AG09309 (cell line): ENCODE data around the gene AEBP1.
A peak's percentile ranks its signal among the peaks of the same experiment; 100 is the strongest.

Experiments used
- DNase-seq: peaks from one replicate; pipeline ENCODE4 v3.0.0-alpha.2; 2010; ENCODE audit warnings: low read depth
- H3K4me3 ChIP-seq: 2 replicates; pipeline ENCODE4 v1.5.1; 2011; ENCODE audit warnings: mild to moderate bottlenecking, low read depth, low read length, moderate library complexity; ENCODE audit not compliant: control insufficient read depth
- CTCF ChIP-seq: IDR thresholded peaks from 2 replicates; pipeline ENCODE4 v1.5.1; 2011; ENCODE audit warnings: mild to moderate bottlenecking, low read depth, low read length, inconsistent platforms; ENCODE audit not compliant: insufficient read depth, control insufficient read depth; ENCODE audit errors: missing control alignments

AEBP1 gene

GRCh38 chr7:44159824-44160630 lies 55.9 kb downstream of the AEBP1 start:
- TF ChIP-seq CTCF = no peak
- DNase-seq = no peak

DNA sequence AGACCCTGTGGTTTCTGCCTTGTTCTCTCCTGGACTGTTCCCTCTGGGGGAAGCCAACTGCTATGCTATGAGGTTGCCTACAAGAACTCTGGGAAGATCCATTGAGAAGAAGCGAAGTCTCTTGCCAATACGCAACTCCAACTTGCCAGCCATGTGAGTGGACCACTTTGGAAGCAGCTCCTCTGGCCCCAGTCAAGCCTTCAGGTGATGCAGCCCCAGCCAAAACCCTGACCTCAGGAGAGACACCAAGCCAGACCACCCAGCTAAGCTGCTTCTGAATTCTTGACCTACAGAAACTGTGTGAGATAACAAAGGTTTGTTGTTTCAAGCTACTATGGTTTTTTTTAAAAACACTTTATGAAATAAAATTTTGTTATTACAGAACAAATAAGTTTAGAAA lies 57.2 kb downstream of the AEBP1 start:
- no peak for DNase-seq
- no peak for TF ChIP-seq CTCF

More at GRCh38 chr7:44159824-44160630, 55.9 kb downstream of the AEBP1 start:
- no peak overlapping the region for H3K4me3 ChIP-seq

DNA sequence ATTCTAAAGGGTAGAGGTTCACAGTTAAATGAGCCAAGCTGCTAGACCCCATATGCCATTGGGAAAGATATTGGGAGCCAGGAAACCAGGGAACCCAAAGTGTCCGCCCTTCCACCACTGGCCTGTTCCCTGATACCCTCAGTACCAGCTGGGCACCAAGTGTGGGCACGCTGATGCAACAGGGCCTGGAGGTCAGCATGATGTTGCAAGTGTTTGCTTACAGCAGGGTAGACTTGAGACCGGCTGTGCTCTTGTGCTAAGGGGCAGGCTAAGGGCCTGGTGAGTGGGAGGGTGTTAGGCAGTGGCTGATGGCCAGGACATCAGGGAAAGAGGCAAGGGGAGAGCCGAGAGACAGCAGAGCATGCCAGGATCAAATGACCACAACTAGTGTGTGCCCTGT lies 58.0 kb downstream of the AEBP1 start:
- H3K4me3 ChIP-seq = no peak overlapping the region
- DNase-seq = no peak
- no peak for TF ChIP-seq CTCF

More for the DNA sequence above, 57.2 kb downstream of the AEBP1 start:
- no peak overlapping the region for H3K4me3 ChIP-seq

- TF ChIP-seq CTCF = no peak
- H3K4me3 ChIP-seq = no peak overlapping the region
- DNase-seq = no peak
Observed at GRCh38 chr7:44162785-44163395, 58.7 kb downstream of the AEBP1 start.

DNA sequence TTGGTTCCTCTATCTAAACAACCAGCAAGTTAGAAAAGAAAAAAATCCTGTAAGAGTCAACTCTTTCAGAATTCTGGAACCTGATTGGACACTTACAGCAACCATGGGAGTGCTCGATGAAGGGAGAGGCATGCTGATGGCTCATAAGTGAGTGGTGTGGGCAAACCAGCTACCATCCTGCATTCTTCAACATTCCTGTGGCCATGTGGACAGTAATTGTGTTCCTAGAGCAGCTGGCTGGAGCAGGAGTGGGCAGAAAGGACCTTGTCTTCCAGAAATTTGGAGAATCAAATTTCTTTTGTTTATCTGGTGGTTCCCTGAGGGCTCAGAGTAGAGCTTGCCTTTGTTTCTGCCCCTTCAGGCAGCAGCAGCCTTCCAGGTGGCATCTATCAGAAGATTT lies 59.4 kb downstream of the AEBP1 start:
- DNase-seq = peak; percentile 91
- no peak for TF ChIP-seq CTCF
- H3K4me3 ChIP-seq = no peak overlapping the region
